Keratinocyte (primary cell): ENCODE data around the gene BCL2.

Source experiments
- EZH2 ChIP-seq: IDR thresholded peaks from one replicate; pipeline ENCODE4 v1.6.1; 2012; ENCODE audit warnings: inconsistent platforms, mild to moderate bottlenecking, low read length, moderate library complexity
- TF ChIP-seq, protein P1 (sequence below), 3 experiments: IDR thresholded peaks in 1 of 3; conservative IDR thresholded peaks in 1 of 3; optimal IDR thresholded peaks in 1 of 3; 2 replicates in 2 of 3; 3 replicates in 1 of 3; pipeline versions ENCODE3 to v1.5.1; 2011; ENCODE audit warnings: low read length in 3 of 3, mild to moderate bottlenecking in 3 of 3, moderate library complexity in 2 of 3, control low read depth in 1 of 3, inconsistent platforms in 1 of 3; ENCODE audit not compliant: insufficient read depth in 2 of 3; ENCODE audit errors: extremely low read depth in 1 of 3

DNA sequence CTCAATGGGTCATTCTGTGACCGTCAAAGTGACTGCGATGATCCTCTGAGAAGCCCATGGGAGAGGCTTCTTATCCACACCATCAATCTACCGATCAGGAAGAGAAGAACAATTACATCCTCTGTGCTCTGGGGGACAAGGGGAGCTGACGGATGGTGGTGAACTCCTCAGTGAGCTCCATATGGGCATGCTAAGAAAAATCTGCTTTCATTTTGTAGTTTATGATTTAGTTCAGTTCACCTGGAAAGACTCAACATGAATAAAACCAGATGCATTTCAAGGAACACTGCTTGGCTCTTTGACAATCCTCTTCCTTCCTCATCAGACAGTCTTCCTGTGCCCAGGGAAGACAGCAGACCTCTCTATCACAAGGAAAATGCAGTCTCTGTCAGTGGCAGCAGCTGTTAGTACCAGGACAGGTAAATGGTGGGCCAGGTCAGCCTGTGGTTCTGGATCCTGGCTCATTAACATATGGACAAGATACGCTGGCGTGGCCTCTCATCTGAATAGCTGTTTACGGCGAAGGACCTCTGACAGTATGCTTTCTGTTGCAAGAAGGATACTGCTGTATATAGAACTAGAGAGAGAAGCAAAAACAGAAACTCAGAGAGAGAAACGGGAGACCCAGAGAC lies 176.9 kb downstream of the BCL2 start:
- TF ChIP-seq, protein P1, sequence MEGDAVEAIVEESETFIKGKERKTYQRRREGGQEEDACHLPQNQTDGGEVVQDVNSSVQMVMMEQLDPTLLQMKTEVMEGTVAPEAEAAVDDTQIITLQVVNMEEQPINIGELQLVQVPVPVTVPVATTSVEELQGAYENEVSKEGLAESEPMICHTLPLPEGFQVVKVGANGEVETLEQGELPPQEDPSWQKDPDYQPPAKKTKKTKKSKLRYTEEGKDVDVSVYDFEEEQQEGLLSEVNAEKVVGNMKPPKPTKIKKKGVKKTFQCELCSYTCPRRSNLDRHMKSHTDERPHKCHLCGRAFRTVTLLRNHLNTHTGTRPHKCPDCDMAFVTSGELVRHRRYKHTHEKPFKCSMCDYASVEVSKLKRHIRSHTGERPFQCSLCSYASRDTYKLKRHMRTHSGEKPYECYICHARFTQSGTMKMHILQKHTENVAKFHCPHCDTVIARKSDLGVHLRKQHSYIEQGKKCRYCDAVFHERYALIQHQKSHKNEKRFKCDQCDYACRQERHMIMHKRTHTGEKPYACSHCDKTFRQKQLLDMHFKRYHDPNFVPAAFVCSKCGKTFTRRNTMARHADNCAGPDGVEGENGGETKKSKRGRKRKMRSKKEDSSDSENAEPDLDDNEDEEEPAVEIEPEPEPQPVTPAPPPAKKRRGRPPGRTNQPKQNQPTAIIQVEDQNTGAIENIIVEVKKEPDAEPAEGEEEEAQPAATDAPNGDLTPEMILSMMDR (optimal IDR thresholded peaks at IDR 0.05 in 1 of 3, IDR thresholded peaks at IDR 0.05 in 1 of 3, conservative IDR thresholded peaks at IDR 0.05 in 1 of 3; ENCODE audit: extremely low read depth in 1 of 3, insufficient read depth in 2 of 3, low read length in 3 of 3): no peak
- no peak for TF ChIP-seq EZH2
